ENCODE measurements around the gene SPC25.

DNA sequence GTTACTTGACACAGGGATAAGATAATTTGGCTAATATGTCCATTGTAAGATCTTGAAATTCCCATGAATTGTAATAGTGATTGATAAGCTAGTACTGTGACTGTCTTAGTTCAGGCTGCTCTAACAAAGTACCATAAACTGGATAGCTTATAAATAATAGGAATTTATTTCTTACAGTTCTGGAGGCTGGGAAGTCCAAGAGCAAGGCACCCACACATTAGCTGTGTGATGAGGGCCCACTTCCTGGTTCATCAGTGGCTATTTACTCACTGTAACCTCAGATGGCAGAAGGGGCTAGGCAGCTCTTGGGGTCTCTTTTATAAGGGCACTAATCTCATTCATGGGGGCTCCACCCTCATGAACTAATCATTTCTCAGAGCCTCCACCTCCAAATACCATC lies 59.3 kb downstream of the SPC25 start:
- TF ChIP-seq, protein P1, sequence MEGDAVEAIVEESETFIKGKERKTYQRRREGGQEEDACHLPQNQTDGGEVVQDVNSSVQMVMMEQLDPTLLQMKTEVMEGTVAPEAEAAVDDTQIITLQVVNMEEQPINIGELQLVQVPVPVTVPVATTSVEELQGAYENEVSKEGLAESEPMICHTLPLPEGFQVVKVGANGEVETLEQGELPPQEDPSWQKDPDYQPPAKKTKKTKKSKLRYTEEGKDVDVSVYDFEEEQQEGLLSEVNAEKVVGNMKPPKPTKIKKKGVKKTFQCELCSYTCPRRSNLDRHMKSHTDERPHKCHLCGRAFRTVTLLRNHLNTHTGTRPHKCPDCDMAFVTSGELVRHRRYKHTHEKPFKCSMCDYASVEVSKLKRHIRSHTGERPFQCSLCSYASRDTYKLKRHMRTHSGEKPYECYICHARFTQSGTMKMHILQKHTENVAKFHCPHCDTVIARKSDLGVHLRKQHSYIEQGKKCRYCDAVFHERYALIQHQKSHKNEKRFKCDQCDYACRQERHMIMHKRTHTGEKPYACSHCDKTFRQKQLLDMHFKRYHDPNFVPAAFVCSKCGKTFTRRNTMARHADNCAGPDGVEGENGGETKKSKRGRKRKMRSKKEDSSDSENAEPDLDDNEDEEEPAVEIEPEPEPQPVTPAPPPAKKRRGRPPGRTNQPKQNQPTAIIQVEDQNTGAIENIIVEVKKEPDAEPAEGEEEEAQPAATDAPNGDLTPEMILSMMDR (IDR thresholded peaks at IDR 0.05) = no peak
- TF ChIP-seq EP300 (IDR thresholded peaks at IDR 0.05) = no peak
- no peak for TF ChIP-seq POLR2A (IDR thresholded peaks at IDR 0.05)

Data from ovary (tissue), 3 donors.